Placental epithelial cell (primary cell): ENCODE results near the gene IL6ST. TPM values are rescaled to one million over a fixed set of nuclear protein-coding genes. Genes with fewer than 3 reads are reported as not detected.

Experiments
- small RNA-seq: library from RNA; depleted of rRNA; stranded (forward); fragments of <200 nt; gene quantifications from one replicate; pipeline ENCODE3, GENCODE V24; 2012
- total RNA-seq: library from RNA; depleted of rRNA; stranded (reverse); fragments of >200 nt; gene quantifications from 2 replicates; pipeline ENCODE4 v1.2.3, GENCODE V29; 2012

The IL6ST gene
- total RNA-seq: 96.2 and 96.6 TPM in 2 replicates

GRCh38 chr5:55994495-55994997 is at the start of gene IL6ST:
TSS of gene IL6ST (minus strand) at chr5:55994963. CDS start at chr5:55976278, 18,685 bp downstream.

Small RNAs within 50 kb of the gene (small RNA-seq; reads per million reads assigned to genes)
- gene AC016596.1: not detected
- 0.14 reads per million for gene RF01210

Other genes starting within 250 kb of the IL6ST start
- under 0.01 TPM in 1 of 2 replicates, not detected in the other for gene IL31RA, start 143.6 kb downstream of the IL6ST start, total RNA-seq
- gene ANKRD55, start 238.4 kb upstream of the IL6ST start, total RNA-seq: not detected in 2 replicates